ENCODE data around the gene NADSYN1.

Gene NADSYN1

DNA sequence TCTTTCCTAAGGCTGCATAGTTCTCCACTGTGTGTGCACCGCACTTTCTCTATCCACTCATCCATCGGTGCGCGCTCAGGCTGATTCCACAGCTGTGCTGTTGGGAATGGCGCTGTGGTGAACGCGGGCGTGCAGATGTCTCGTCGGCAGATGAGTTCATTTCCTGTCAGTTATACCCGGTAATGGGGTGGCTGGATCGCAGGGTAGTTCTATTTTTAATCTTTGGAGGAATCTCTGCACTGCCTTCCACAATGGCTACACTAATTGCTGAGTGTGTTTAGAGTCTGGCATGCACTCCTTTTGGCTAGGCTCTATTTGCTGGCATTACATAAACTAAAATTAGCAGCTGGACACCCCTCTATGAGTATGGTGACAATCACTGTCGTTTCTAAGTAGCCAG is 46.1 kb downstream of the NADSYN1 start:
- TF ChIP-seq Cebpa-rat (IDR thresholded peaks at IDR 0.05) = no peak
- Histone ChIP-seq H3K27ac (peak overlapping the region in 10 of 11 experiments; percentile 18 to 88 (median 82); a peak in 19 of 22 replicates), H3K9ac (peak overlapping the region in 8 of 11 experiments; percentile 2 to 65 (median 54); a peak in 14 of 22 replicates), H3K9me3 (replicated peaks in 1 of 11) (peaks cover 6 to 56% (median 35%) of the 10 kb centered on the region in 11 experiments), H3K4me1 (peaks cover 38 to 95% (median 81%) of the 10 kb centered on the region in 10 experiments), H3K27me3 (no peaks in the 10 kb centered on the region), H3K36me3 (peaks cover 73 to 96% (median 84%) of the 10 kb centered on the region in 11 experiments), H3K4me3 (peak overlapping the region in 6 of 10 experiments; percentile 7 to 36 (median 20); a peak in 11 of 20 replicates), H4K20me1 (peaks cover 0 to 5% (median 0%) of the 10 kb centered on the region in 11 experiments; a peak in 3 of 22 replicates), H3K4me2 (peak overlapping the region; percentile 65 to 87 (median 82))

DNA sequence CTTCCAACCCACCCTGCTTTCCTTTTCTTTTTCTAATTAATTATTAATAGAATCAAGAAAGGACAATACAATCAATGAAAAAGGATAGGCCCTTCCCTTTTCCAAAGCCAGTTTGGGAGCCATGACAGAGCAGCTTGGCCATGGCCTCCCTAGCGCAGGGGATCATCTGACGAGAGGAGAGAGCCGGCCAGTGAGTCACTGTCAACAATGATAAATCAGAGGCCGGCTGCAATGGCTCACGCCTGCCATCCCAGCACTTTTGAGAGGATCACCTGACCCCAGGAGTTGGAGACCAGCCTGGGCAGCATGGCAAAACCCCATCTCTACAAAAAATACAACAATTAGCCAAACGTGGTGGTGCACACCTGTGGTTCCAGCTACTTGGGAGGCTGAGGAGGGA is 46.5 kb downstream of the NADSYN1 start:
- peaks cover 6 to 52% (median 35%) of the 10 kb centered on the region in 11 experiments for H3K9me3 ChIP-seq (replicated peaks in 1 of 11)
- H3K4me3 ChIP-seq = peak overlapping the region in 7 of 10 experiments; percentile 7 to 36 (median 16); a peak in 12 of 20 replicates
- TF ChIP-seq Cebpa-rat (IDR thresholded peaks at IDR 0.05) = no peak
- peak overlapping the region; percentile 65 to 87 (median 82) for H3K4me2 ChIP-seq
- H3K4me1 ChIP-seq = peaks cover 42 to 95% (median 82%) of the 10 kb centered on the region in 10 experiments
- H3K9ac ChIP-seq = peak overlapping the region in 7 of 11 experiments; percentile 22 to 65 (median 57); a peak in 14 of 22 replicates
- H3K36me3 ChIP-seq = peaks cover 69 to 96% (median 80%) of the 10 kb centered on the region in 11 experiments
- H3K27ac ChIP-seq = peak overlapping the region in 10 of 11 experiments; percentile 18 to 88 (median 82); a peak in 19 of 22 replicates
- peaks cover 0 to 6% (median 0%) of the 10 kb centered on the region in 11 experiments; a peak in 4 of 22 replicates for H4K20me1 ChIP-seq
- no peaks in the 10 kb centered on the region for H3K27me3 ChIP-seq

DNA sequence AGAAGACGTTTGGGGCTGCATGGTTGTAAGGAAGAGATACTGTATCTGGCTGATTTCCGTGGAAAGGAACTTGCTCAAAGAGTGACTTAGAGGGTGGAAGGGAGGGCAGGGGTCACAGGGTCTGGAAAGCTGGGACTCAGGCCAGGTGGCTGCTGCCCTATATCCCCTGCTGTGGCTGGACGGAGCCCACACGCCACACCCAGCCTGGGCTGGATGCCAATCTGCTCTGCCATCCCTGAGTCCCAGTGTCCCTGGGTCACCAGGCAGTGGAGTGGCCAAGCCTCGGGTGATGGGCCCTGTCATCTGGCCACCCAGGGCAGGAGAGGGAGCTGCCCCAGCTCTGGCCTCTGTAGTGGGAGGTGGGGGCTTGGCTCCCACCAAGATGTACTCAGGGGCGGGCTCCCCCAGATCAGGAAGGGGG is 47.6 kb downstream of the NADSYN1 start:
- H3K36me3 ChIP-seq = peaks cover 59 to 86% (median 69%) of the 10 kb centered on the region in 11 experiments
- H3K4me2 ChIP-seq = peak overlapping the region in 9 of 11 experiments; percentile 76 to 87 (median 83); a peak in 18 of 22 replicates
- peaks cover 2 to 43% (median 31%) of the 10 kb centered on the region in 11 experiments for H3K9me3 ChIP-seq (replicated peaks in 1 of 11)
- no peak for TF ChIP-seq Cebpa-rat (IDR thresholded peaks at IDR 0.05)
- H3K4me1 ChIP-seq = peaks cover 53 to 95% (median 82%) of the 10 kb centered on the region in 10 experiments
- H3K27me3 ChIP-seq = no peaks in the 10 kb centered on the region
- H3K9ac ChIP-seq = peak overlapping the region in 5 of 11 experiments; percentile 9 to 65 (median 46); a peak in 6 of 22 replicates
- peaks cover 0 to 11% (median 0%) of the 10 kb centered on the region in 11 experiments; a peak in 4 of 22 replicates for H4K20me1 ChIP-seq
- no peak overlapping the region for H3K4me3 ChIP-seq
- peak overlapping the region in 9 of 11 experiments; percentile 15 to 88 (median 82); a peak in 15 of 22 replicates for H3K27ac ChIP-seq

DNA sequence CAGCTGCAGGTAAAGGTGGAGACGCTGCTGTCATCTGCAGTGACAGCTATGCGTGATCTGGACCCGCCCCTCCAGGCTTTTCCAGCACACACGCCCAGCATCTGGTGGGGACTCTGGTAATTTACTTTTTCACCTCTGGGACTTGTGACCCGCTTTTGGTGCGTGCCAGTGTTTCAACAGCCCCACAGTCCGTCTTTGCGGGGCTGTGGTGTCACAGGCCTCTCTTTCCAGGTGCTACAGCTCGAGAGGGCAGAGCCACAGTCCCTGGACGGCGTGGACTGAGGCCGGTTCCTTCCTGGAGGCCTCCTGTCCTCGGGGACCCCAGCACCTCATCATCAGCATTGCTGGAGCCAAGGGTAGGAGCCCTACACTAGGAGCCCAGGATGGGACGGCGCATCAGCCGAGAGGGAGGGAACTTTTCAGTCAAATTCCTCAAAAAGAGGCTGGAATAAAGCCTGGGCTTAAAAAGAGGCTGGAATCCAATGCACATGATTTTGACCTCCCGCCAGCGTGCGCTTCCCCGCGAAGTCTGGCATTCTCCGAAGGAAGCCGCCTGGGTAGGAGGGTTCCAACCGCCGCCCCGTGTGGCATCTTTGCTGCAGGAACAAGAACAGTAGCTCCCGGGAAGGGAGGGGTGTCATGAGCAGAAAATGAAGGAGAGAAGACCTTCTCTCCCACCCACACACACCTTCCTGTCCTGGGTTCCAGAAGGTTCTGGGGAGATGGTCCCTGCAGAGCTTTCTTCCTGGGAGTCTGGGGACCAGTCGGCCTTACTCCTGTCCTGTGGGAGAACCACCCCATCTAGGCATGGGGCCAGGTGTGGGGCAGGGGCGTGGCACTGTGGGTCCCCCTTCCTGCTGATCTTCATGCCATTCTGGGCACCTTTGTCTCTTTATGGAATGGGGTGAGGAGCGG is 48.3 kb downstream of the NADSYN1 start:
- Histone ChIP-seq H4K20me1 (peaks cover 0 to 12% (median 0%) of the 10 kb centered on the region in 11 experiments; a peak in 4 of 22 replicates), H3K36me3 (peaks cover 51 to 81% (median 62%) of the 10 kb centered on the region in 11 experiments), H3K9ac (peak overlapping the region in 4 of 11 experiments; percentile 12 to 65 (median 54); a peak in 6 of 22 replicates), H3K27me3 (no peaks in the 10 kb centered on the region), H3K4me3 (no peak overlapping the region), H3K4me1 (peaks cover 57 to 95% (median 85%) of the 10 kb centered on the region in 10 experiments), H3K27ac (peak overlapping the region in 8 of 11 experiments; percentile 15 to 88 (median 82); a peak in 13 of 22 replicates), H3K4me2 (peak overlapping the region in 8 of 11 experiments; percentile 76 to 86 (median 82); a peak in 16 of 22 replicates), H3K9me3 (replicated peaks in 1 of 11) (peaks cover 0 to 36% (median 24%) of the 10 kb centered on the region in 11 experiments; a peak in 20 of 22 replicates)
- TF ChIP-seq Cebpa-rat (IDR thresholded peaks at IDR 0.05) = no peak

DNA sequence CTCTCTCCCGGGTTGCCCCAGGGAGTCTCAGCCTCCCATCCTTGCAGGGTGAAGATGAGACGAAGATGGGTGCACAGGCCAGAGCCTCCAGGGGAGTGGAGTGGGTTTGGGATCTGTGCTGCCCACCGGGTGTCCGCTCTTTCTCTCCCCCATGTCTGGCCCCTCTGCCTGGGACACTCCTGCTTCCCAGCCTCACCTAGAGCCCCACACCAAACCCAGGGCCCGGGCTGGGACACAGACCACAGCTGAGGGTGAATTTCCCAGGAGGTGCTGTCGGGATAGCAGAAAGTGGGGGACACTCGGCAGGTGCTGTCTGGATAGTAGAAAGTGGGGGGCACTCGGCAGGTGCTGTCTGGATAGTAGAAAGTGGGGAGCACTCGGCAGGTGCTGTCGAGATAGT is 49.0 kb downstream of the NADSYN1 start:
- H3K4me3 ChIP-seq = no peak overlapping the region
- peaks cover 57 to 96% (median 90%) of the 10 kb centered on the region in 10 experiments for H3K4me1 ChIP-seq
- H3K36me3 ChIP-seq = peaks cover 44 to 80% (median 55%) of the 10 kb centered on the region in 11 experiments
- peak overlapping the region in 5 of 11 experiments; percentile 82 to 88 (median 83); a peak in 6 of 22 replicates for H3K27ac ChIP-seq
- peaks cover under 1 to 29% (median 17%) of the 10 kb centered on the region in 11 experiments for H3K9me3 ChIP-seq (replicated peaks in 1 of 11)
- H4K20me1 ChIP-seq = peaks cover 0 to 16% (median 0%) of the 10 kb centered on the region in 11 experiments; a peak in 4 of 22 replicates
- TF ChIP-seq Cebpa-rat (IDR thresholded peaks at IDR 0.05) = no peak
- no peaks in the 10 kb centered on the region for H3K27me3 ChIP-seq
- H3K9ac ChIP-seq = peak overlapping the region in 1 of 11 experiments; percentile 8; a peak in 1 of 22 replicates
- peak overlapping the region in 7 of 11 experiments; percentile 76 to 86 (median 83); a peak in 12 of 22 replicates for H3K4me2 ChIP-seq

DNA sequence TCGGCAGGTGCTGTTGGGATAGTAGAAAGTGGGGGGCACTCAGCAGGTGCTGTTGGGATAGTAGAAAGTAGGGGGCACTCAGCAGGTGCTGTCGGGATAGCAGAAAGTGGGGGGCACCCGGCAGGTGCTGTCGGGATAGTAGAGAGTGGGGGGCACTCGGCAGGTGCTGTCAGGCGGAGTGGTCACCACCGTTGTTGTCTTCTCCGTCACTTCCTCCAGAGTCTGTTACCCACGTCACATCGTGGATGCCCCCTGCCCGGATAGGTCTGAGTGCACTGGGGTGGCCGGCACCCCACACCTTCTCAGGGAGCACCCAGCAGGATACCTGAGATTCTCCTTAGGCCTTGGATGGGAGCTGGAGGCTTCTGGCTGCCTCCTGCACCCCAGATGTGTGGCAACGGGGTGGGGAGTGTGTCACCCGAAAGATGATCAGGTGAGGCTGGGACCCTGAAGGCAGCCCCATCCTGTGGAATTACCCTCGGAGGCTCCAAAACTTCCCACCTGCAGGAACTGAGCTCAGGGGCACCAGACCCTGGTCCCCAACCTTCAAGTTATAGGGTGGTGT is 50.0 kb downstream of the NADSYN1 start:
- H3K27ac ChIP-seq = peak overlapping the region in 4 of 11 experiments; percentile 43 to 74 (median 62); a peak in 2 of 22 replicates
- peaks cover 56 to 93% (median 89%) of the 10 kb centered on the region in 10 experiments for H3K4me1 ChIP-seq
- H3K4me2 ChIP-seq = peak overlapping the region; percentile 48 to 97 (median 79); a peak in 21 of 22 replicates
- peaks cover 35 to 79% (median 47%) of the 10 kb centered on the region in 11 experiments for H3K36me3 ChIP-seq
- no peak overlapping the region for H3K4me3 ChIP-seq
- no peaks in the 10 kb centered on the region for H3K27me3 ChIP-seq
- H3K9ac ChIP-seq = no peak overlapping the region
- H4K20me1 ChIP-seq = peaks cover 0 to 16% (median 0%) of the 10 kb centered on the region in 11 experiments; a peak in 4 of 22 replicates
- H3K9me3 ChIP-seq (replicated peaks in 1 of 11) = peaks cover 6 to 20% (median 9%) of the 10 kb centered on the region in 11 experiments
- no peak for TF ChIP-seq Cebpa-rat (IDR thresholded peaks at IDR 0.05)

DNA sequence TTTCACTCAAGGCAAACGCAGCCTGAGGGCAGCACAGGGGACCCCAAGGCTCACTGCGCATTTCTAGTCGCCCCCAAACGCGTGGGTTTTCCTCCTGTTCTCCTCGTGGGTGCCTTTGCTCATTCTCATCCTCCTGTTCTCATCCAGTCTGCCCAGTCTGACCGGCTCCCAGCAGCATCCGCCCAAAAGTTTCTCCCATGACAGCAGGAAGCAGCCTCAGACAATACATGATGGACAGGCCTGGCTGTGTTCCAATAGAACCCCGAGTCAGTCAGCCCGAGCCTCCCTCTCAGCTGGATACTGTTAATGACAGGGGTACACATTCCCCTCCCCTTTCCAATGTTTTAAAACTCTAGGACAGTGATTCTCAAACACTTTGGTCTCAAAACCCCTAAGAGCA is 51.5 kb downstream of the NADSYN1 start:
- peak overlapping the region in 9 of 11 experiments; percentile 13 to 74 (median 43); a peak in 16 of 22 replicates for H3K27ac ChIP-seq
- H4K20me1 ChIP-seq = peaks cover 0 to 16% (median 0%) of the 10 kb centered on the region in 11 experiments; a peak in 4 of 22 replicates
- peaks cover 15 to 27% (median 20%) of the 10 kb centered on the region in 11 experiments for H3K9me3 ChIP-seq (replicated peaks in 1 of 11)
- no peak overlapping the region; a peak in 1 of 20 replicates for H3K4me3 ChIP-seq
- no peak for TF ChIP-seq Cebpa-rat (IDR thresholded peaks at IDR 0.05)
- H3K36me3 ChIP-seq = peaks cover 22 to 74% (median 33%) of the 10 kb centered on the region in 11 experiments
- H3K4me1 ChIP-seq = peaks cover 40 to 78% (median 73%) of the 10 kb centered on the region in 10 experiments
- no peaks in the 10 kb centered on the region for H3K27me3 ChIP-seq
- peak overlapping the region; percentile 48 to 97 (median 79) for H3K4me2 ChIP-seq
- peak overlapping the region in 8 of 11 experiments; percentile 6 to 58 (median 21); a peak in 10 of 22 replicates for H3K9ac ChIP-seq
